Measurements from ENCODE around the gene CATSPERE.

The CATSPERE gene

GRCh38 chr1:244445320-244446181, 15.5 kb upstream of the CATSPERE start:
- Mint-ChIP-seq H3K4me3 (no peak overlapping the region), H3K9me3 (no peaks in the 10 kb centered on the region), H3K27ac (peak overlapping the region; percentile 44 to 79 (median 69)), H3K27me3 (ENCODE audit: low read depth) (no peaks in the 10 kb centered on the region), H3K4me1 (peaks cover 40% of the 10 kb centered on the region), H3K36me3 (ENCODE audit: low read depth) (peaks cover 4% of the 10 kb centered on the region)
- no peak for TF ChIP-seq CTCF (IDR thresholded peaks at IDR 0.05; ENCODE audit: unreplicated experiment in 3 of 3)

DNA sequence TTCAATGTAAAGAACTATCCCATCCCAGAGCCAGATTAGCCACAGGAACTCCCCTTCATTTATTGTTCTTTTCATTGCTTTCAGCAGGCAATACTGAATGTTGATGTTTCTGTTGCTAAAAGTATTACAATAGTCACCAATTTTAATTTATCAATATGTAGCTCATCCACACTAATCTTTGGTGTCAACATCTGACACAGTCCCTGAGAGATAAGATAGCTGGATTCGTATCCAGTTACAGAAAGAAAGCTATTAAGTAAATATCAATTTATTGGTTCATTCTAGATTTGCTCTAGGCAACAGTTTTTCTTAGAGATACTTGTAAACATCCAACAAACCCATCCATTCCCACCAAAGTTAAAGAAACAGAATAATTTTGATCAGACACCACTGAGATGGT, 14.0 kb upstream of the CATSPERE start:
- Mint-ChIP-seq H3K9me3 (no peaks in the 10 kb centered on the region), H3K4me1 (peaks cover 44% of the 10 kb centered on the region), H3K36me3 (ENCODE audit: low read depth) (peaks cover 4% of the 10 kb centered on the region), H3K27me3 (ENCODE audit: low read depth) (no peaks in the 10 kb centered on the region), H3K4me3 (no peak overlapping the region), H3K27ac (peak overlapping the region in 1 of 3 experiments; percentile 7)
- TF ChIP-seq CTCF (IDR thresholded peaks at IDR 0.05; ENCODE audit: unreplicated experiment in 3 of 3), result no peak

- Mint-ChIP-seq H3K27ac (peak overlapping the region in 1 of 3 experiments; percentile 7), H3K4me1 (peaks cover 49% of the 10 kb centered on the region)
Observed at GRCh38 chr1:244447552-244447951, 13.5 kb upstream of the CATSPERE start.

DNA sequence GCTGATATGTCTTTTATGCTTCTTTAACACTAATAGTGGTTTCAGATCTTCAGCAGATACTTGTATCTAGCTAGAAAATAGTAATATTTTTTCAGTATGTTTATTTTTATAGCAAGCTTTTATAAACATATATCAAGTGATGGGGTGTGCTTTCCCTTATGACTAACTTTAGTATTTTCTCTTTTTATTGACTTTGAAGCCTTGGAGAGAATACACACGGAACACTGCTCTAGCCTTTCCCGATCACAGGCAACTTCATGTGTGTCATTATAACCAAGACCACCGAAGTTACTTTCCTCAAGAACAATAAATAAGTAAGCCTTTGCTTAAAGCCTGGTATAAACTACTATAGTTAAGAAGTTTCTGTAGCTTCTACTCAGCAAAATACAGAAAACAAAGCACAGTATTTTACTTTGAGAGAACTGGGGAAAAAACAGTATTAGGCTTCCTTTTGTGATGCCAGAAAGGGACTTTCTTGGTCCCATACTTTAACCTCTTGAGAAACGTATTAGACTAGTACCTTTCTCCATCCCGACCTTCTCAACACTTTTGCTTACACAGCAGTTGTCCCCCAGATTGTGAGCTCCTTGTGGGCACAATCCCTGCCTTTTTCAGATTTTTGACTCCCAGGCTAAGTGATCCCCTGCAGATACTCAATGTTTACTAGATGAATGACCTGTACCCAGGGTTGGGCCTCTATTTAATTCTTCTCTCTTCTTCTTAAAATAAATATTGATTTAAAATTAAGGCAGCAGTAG, 12.6 kb upstream of the CATSPERE start:
- Mint-ChIP-seq H3K4me3 (peak overlapping the region in 2 of 3 experiments; percentile 10 to 72), H3K27me3 (ENCODE audit: low read depth) (no peaks in the 10 kb centered on the region), H3K36me3 (ENCODE audit: low read depth) (peaks cover 4% of the 10 kb centered on the region), H3K4me1 (peaks cover 49% of the 10 kb centered on the region), H3K9me3 (peaks cover 3% of the 10 kb centered on the region), H3K27ac (peak overlapping the region in 1 of 3 experiments; percentile 2)
- TF ChIP-seq CTCF (IDR thresholded peaks at IDR 0.05; ENCODE audit: unreplicated experiment in 3 of 3), result no peak

More at GRCh38 chr1:244447552-244447951, 13.5 kb upstream of the CATSPERE start:
- H3K4me3 Mint-ChIP-seq, result peak overlapping the region in 1 of 3 experiments; percentile 39
- no peaks in the 10 kb centered on the region for H3K27me3 Mint-ChIP-seq (ENCODE audit: low read depth)
- peaks cover 3% of the 10 kb centered on the region for H3K9me3 Mint-ChIP-seq
- TF ChIP-seq CTCF (IDR thresholded peaks at IDR 0.05; ENCODE audit: unreplicated experiment in 3 of 3), result no peak
- H3K36me3 Mint-ChIP-seq (ENCODE audit: low read depth), result peaks cover 4% of the 10 kb centered on the region

GRCh38 chr1:244449936-244450508, 11.1 kb upstream of the CATSPERE start:
- Mint-ChIP-seq H3K27me3 (ENCODE audit: low read depth) (no peaks in the 10 kb centered on the region), H3K4me1 (peaks cover 45% of the 10 kb centered on the region), H3K27ac (peak overlapping the region; percentile 88 to 95 (median 93)), H3K9me3 (peaks cover 3% of the 10 kb centered on the region), H3K36me3 (ENCODE audit: low read depth) (peaks cover under 1% of the 10 kb centered on the region), H3K4me3 (peak overlapping the region; percentile 80 to 96 (median 82))
- no peak for TF ChIP-seq CTCF (IDR thresholded peaks at IDR 0.05; ENCODE audit: unreplicated experiment in 3 of 3)

Data from nephron (organoid).